Endothelial cell of umbilical vein (primary cell): Measurements from ENCODE around the gene CADPS.

ENCODE experiments used
- CTCF ChIP-seq, 2 donors: IDR thresholded peaks; 1 replicate in 1 of 2; 2 replicates in 1 of 2; pipeline ENCODE4 v1.5.1; 2011; ENCODE audit warnings: low read length in 2 of 2, mild to moderate bottlenecking in 2 of 2, moderate library complexity in 2 of 2, control low read depth in 1 of 2, inconsistent platforms in 1 of 2, low read depth in 1 of 2; ENCODE audit not compliant: insufficient read depth in 1 of 2; ENCODE audit errors: extremely low read depth in 1 of 2
- EZH2 ChIP-seq: IDR thresholded peaks from 2 replicates; pipeline ENCODE4 v1.6.1; 2012; ENCODE audit warnings: borderline replicate concordance, low read depth, mild to moderate bottlenecking, moderate library complexity, low read length, inconsistent platforms; ENCODE audit not compliant: severe bottlenecking
- FOS ChIP-seq: IDR thresholded peaks from 2 replicates; pipeline ENCODE4 v1.6.1; 2011; ENCODE audit warnings: mild to moderate bottlenecking, low read length, moderate library complexity, borderline replicate concordance; ENCODE audit not compliant: insufficient read depth
- GATA2 ChIP-seq: IDR thresholded peaks from 2 replicates; pipeline ENCODE4 v1.7.0; 2011; ENCODE audit warnings: low read depth, mild to moderate bottlenecking, moderate library complexity, mixed read lengths, low read length; ENCODE audit not compliant: insufficient read length, insufficient read depth
- MAX ChIP-seq: IDR thresholded peaks from 2 replicates; pipeline ENCODE4 v1.6.1; 2011; ENCODE audit not compliant: insufficient read depth, insufficient read length
- MYC ChIP-seq: IDR thresholded peaks from one replicate; pipeline ENCODE4 v1.6.1; 2011; ENCODE audit warnings: mild to moderate bottlenecking, low read depth, low read length
- POLR2A ChIP-seq: IDR thresholded peaks from 2 replicates; pipeline ENCODE4 v1.6.1; 2012; ENCODE audit warnings: low read depth, mild to moderate bottlenecking, control low read depth, low read length
- POLR2AphosphoS5 ChIP-seq: IDR thresholded peaks from 2 replicates; pipeline ENCODE4 v1.6.1; 2012; ENCODE audit warnings: low read depth, mild to moderate bottlenecking, control low read depth, low read length, moderate library complexity; ENCODE audit not compliant: insufficient read depth

- TF ChIP-seq CTCF (IDR thresholded peaks at IDR 0.05; ENCODE audit: extremely low read depth in 1 of 2, insufficient read depth in 1 of 2, low read depth in 1 of 2, low read length in 2 of 2) (no peak), GATA2 (no peak), POLR2AphosphoS5 (no peak), POLR2A (no peak), FOS (no peak), EZH2 (no peak), MYC (no peak), MAX (no peak)
These were observed 1.8 kb downstream of the CADPS start for GRCh38 chr3:62873451-62873760.
